ENCODE measurements around the gene CSRP1.

GRCh38 chr1:201514466-201514865, 7.5 kb upstream of the CSRP1 start:
- TF ChIP-seq, protein P1, sequence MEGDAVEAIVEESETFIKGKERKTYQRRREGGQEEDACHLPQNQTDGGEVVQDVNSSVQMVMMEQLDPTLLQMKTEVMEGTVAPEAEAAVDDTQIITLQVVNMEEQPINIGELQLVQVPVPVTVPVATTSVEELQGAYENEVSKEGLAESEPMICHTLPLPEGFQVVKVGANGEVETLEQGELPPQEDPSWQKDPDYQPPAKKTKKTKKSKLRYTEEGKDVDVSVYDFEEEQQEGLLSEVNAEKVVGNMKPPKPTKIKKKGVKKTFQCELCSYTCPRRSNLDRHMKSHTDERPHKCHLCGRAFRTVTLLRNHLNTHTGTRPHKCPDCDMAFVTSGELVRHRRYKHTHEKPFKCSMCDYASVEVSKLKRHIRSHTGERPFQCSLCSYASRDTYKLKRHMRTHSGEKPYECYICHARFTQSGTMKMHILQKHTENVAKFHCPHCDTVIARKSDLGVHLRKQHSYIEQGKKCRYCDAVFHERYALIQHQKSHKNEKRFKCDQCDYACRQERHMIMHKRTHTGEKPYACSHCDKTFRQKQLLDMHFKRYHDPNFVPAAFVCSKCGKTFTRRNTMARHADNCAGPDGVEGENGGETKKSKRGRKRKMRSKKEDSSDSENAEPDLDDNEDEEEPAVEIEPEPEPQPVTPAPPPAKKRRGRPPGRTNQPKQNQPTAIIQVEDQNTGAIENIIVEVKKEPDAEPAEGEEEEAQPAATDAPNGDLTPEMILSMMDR (IDR thresholded peaks at IDR 0.05; ENCODE audit: insufficient read depth, low read length): no peak
- TF ChIP-seq POLR2AphosphoS5 (IDR thresholded peaks at IDR 0.05; ENCODE audit: low read depth): no peak
- TF ChIP-seq, protein P2, sequence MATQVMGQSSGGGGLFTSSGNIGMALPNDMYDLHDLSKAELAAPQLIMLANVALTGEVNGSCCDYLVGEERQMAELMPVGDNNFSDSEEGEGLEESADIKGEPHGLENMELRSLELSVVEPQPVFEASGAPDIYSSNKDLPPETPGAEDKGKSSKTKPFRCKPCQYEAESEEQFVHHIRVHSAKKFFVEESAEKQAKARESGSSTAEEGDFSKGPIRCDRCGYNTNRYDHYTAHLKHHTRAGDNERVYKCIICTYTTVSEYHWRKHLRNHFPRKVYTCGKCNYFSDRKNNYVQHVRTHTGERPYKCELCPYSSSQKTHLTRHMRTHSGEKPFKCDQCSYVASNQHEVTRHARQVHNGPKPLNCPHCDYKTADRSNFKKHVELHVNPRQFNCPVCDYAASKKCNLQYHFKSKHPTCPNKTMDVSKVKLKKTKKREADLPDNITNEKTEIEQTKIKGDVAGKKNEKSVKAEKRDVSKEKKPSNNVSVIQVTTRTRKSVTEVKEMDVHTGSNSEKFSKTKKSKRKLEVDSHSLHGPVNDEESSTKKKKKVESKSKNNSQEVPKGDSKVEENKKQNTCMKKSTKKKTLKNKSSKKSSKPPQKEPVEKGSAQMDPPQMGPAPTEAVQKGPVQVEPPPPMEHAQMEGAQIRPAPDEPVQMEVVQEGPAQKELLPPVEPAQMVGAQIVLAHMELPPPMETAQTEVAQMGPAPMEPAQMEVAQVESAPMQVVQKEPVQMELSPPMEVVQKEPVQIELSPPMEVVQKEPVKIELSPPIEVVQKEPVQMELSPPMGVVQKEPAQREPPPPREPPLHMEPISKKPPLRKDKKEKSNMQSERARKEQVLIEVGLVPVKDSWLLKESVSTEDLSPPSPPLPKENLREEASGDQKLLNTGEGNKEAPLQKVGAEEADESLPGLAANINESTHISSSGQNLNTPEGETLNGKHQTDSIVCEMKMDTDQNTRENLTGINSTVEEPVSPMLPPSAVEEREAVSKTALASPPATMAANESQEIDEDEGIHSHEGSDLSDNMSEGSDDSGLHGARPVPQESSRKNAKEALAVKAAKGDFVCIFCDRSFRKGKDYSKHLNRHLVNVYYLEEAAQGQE (IDR thresholded peaks at IDR 0.05; ENCODE audit: insufficient replicate concordance, low read depth): no peak

Data from HL-60 (cell line).